DMS53 (cell line): ENCODE data around the gene LBP.
A peak's percentile ranks its signal among the peaks of the same experiment; 100 is the strongest.
"Not testable (repeated sequence)": the region's sequence is repeated elsewhere in the genome, so short reads cannot be mapped to it uniquely, and the experiment has no call there.

Experiments used
- DNase-seq: peaks from one replicate; lab custom pipeline; 2025; lab: John Stamatoyannopoulos, UW

The LBP gene

DNA sequence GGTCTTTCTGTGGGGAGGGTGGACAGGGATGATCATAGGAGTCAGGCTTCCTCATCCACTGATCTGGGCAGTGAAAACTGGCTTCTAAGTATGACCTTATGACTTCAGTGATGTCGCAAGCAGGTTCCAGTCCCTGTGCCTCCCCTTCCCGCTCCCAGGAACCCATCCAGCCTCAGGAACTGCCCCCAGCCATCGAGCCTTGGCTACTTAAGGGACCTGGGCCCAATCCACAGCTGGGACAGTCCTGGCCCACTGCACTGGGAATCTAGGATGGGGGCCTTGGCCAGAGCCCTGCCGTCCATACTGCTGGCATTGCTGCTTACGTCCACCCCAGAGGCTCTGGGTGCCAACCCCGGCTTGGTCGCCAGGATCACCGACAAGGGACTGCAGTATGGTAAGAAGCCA, at the start of gene LBP:
Gene LBP (plus strand): TSS at position 236 of the 405 bp plus-strand sequence. CDS start 35 bp downstream, at position 271.
- DNase-seq = no peak

DNA sequence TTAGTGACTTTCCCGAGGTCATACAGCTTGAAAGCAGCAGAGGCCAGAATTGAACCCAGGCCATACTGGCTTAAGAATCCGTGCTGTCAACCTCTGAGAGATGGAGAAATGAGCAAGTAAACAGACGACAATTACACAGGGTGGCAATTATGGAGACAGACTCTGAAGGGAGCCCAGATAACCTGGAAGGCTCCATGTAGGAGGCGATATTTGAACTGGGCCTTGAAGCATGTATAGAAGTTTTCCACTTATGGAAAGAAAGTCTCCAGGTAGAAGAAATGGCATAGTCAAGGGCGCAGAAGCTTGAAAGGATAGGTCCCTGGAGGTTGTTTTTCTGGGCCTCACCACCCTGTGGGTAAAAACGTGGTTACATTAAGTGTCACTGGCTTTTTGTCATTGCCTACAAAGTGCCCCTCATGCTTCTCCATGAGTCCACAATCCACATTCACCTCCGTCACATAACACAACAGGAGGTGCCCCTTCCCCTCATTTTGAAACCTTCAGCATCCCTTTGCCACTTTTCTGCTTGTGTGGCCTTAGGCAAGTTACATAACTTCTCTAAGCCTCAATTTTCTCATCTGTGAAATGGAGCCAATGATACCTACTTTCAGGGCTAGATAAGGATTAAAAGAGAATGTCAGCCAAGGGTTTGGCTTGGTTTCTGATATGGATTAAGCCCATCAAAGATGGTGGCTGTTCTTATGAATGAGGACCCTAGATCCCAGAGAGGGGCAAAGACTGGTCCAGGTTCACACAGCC, 48.2 kb upstream of the LBP start:
- DNase-seq = no peak

GRCh38 chr20:38298768-38299288, 47.5 kb upstream of the LBP start:
- DNase-seq = no peak

- peak; percentile 79 for DNase-seq
These were observed 46.3 kb upstream of the LBP start for GRCh38 chr20:38299963-38300362.

- no peak for DNase-seq
These were observed 45.8 kb upstream of the LBP start for GRCh38 chr20:38300438-38300837.

- DNase-seq = no peak
These were observed 45.0 kb upstream of the LBP start for GRCh38 chr20:38301309-38301708.

DNA sequence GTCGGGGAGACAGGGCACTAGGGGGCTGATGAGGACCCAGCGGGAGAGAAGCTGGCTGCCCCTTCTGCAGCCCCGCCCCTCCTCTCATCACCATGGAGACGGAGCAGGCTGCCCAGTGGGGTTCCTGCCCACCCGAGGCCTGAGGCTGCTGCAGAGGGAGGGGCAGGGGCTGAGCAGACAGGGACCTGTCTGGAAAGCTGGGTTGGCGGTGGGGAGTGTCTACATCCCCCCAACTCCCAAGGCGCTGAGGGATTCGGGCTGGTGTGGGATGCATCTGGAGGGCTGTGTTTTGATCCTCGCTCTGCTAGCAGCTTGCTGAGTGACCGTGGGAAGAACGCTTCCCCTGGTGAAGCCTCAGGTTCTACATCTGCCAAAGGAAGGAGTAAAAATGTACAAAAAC, 43.5 kb upstream of the LBP start:
- DNase-seq = no peak

DNA sequence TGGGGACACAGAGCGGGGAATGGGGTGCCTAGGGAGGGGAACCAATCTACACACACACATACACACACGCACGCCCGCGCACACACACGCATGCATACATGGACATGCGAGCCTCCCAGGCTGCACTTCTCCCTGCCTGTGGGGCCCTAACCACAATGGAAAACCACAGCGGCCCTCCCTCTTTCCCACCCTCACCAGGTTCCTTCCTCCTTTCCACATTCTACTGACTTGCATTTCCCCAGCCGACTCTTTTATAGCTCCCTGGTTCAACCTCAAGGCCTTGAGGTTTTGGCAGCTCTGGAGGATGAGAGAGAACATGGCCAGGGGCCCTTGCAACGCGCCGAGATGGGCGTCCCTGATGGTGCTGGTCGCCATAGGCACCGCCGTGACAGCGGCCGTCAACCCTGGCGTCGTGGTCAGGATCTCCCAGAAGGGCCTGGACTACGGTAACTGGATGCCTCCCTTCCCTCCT, 42.3 kb upstream of the LBP start, which contains the start of gene BPI:
Gene BPI (plus strand): TSS at position 249 of the 472 bp plus-strand sequence. CDS start 68 bp downstream, at position 317.
- DNase-seq = no peak

- DNase-seq = peak; percentile 52
These were observed 41.3 kb upstream of the LBP start for GRCh38 chr20:38304845-38305447.

- no peak for DNase-seq
These were observed 40.7 kb upstream of the LBP start for GRCh38 chr20:38305541-38305940.

DNA sequence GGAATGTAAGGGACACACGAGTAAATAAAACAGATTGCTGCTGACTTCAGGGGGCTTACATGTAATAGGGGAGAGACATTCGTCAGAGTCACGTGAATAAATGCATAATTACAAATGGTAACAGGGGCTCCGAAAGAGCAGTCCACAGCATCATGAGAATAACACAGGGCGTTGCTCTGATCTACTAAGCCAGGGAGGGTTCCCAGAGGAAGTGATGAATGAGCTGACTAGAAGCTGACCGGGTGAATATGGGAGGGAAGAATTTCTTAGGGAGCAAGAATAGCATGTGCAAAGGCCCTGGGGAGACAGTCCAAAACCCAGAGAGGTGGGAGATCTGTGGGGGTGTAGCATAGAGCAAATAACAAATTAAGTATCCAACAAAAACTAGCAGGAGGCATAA, 39.9 kb upstream of the LBP start:
- DNase-seq = no peak

DNA sequence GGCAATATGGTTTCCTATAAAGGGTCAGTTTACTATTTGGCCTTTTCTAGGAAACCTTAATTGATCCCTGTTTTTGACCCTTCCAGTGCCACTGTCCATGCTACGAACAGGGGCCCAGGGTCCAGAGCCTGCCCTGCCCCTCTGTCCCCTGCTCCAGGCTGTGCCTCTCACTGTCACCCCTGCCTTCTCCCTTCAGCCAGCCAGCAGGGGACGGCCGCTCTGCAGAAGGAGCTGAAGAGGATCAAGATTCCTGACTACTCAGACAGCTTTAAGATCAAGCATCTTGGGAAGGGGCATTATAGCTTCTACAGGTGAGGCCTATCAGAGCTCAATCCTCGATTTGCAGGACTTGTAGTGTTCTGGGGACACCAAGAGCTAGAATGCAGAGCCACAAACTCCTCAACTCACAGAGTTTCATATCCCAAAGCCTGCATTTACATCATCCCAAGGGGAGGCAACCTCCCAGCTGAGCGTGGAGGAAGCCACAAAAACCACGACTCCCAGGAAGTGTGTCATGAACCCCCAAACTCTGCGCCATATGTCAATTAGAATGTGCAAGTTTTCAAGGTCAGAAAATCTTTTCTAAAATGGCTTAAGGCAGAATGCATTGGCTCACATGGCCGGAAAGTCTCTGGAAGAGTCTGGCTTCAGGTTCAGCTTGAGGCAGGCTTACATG, 38.8 kb upstream of the LBP start:
- DNase-seq = no peak

GRCh38 chr20:38308047-38308438, 38.2 kb upstream of the LBP start:
- no peak for DNase-seq

DNA sequence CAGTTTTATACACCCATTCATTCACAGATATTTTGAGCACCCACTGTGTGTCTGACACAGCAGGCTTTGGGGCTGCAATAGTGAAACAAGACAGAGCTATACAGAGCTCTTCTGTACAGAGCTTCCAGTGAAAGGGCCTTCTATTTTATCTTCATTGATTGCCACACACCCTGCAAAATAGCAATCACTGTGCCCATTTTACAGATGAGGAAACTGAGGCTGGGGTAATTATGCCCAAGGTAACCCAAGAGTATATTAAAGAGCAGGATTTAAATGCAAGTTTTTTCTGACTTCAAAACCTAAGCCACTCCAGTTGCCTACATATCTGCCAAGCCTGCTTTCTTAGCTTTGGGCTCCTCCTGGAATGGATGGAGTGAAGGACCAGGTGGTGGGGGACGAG, 37.8 kb upstream of the LBP start:
- DNase-seq = no peak

DNA sequence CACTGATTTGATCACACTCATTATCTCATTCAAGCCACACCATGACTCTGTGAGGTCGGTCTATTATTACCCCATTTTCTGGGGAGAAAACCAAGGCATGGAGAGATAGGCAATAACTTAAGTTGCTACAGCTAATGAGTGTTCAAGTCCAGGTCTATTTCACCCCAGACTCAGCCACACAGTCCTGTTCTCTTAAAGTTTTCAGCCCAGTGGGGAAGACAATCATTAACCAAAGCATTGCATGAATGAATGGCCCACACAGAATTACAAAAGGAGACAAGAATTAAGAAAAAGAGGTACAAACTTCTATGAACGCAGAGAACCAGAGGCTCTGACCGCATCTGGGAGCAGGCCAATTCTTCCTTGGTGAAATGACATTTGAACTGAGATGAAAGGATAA, 35.2 kb upstream of the LBP start:
- no peak for DNase-seq

DNA sequence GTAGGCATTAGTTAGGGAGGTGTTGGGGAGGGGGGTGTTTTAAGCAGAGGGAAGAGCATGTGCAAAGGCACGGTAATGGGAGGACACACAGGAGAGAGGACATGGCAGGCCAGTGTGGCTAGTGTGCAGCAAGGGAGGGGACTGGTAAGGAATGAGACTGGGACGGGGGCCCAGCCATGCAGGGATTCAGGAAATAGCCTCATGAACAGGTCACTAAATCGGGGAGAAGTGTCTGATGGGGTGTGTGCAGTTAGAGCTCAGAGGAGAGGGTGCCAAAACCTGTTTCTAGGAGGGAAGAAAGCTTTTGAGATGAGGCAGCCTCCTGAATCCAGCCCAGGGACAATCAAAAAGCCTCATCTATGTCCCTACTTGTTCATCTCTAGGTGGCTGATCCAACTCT, 34.8 kb upstream of the LBP start:
- DNase-seq = no peak

- no peak for DNase-seq
These were observed 32.6 kb upstream of the LBP start for GRCh38 chr20:38313676-38314075.

DNA sequence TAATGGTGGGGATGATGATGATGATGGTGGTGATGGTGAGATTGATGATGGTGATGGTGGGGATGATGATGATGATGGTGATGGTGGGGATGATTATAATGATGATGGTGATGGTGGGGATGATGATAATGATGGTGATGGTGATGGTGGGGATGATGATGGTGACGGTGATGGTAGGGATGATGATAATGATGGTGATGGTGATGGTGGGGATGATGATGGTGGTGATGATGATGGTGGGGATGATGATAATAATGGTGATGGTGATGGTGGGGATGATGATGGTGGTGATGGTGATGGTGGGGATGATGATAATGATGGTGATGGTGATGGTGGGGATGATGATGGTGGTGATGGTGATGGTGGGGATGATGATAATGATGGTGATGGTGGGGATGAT, 31.9 kb upstream of the LBP start:
- DNase-seq = not testable (repeated sequence)

GRCh38 chr20:38315290-38315966, 30.9 kb upstream of the LBP start:
- peak; percentile 12 for DNase-seq

- DNase-seq = no peak
These were observed 29.9 kb upstream of the LBP start for GRCh38 chr20:38316341-38316740.

DNA sequence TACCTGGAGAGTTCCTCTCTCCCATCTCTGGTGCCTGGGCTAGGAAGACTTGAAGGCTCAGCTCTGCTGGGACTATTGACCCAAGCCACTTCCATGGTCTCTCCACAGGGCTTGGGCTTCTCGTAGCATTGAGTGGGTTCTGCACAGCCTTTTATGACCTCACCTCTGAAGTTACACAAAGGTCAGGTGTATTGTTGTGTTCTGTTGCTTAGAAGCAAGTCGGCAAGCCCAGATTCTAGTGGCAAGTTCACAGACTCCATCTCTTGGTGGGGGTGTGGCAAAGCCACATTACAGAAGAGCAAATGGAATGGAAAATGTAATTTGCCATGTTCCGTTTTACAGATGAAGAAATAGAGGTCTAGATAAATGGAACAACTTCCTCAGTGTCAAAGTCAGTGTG, 28.9 kb upstream of the LBP start:
- peak; percentile 25 for DNase-seq

GRCh38 chr20:38320221-38320620, 26.1 kb upstream of the LBP start:
- DNase-seq = no peak
